ENCODE results near the gene ITGA2B. TPM values are rescaled to one million over a fixed set of nuclear protein-coding genes. Genes with fewer than 3 reads are reported as not detected.

The ITGA2B gene
- total RNA-seq, 2 donors from 2014 or later: 1.8 to 6.8 TPM

GRCh38 chr17:44384281-44384822, 5.1 kb downstream of the ITGA2B start:
- ATAC-seq: no peak
- H3K36me3 Mint-ChIP-seq: no peaks in the 10 kb centered on the region
- no peaks in the 10 kb centered on the region for H3K9me3 Mint-ChIP-seq
- peak overlapping the region; percentile 53 for H3K4me3 Mint-ChIP-seq
- peaks cover 9 to 10% of the 10 kb centered on the region in 2 donors for H3K4me1 Mint-ChIP-seq (ENCODE audit: low read depth in 2 of 2)
- DNase-seq (ENCODE audit: low spot score): no peak
- H3K27me3 Mint-ChIP-seq: peaks cover 6 to 8% of the 10 kb centered on the region in 2 donors
- H3K27ac Mint-ChIP-seq: no peak overlapping the region

DNA sequence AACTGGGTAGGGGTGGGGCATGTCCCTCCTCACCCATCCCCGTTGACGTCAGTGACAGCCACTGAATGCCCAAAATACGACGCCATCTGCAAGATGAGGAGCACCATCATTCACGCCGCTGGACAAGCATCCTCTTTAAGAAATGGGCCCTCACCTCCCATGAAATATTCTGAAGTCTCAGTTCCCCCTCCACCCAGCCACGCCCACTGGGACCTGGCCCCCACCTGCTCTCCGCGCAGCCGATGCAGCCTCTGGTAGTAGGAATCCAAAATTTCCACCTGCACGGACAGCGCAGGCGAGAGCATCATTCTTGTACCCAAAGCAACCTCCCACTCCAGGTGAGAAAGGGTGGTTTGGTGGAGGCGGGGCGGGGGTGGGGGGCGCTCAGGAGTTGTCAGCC, 5.6 kb downstream of the ITGA2B start:
- no peak overlapping the region for H3K27ac Mint-ChIP-seq
- no peaks in the 10 kb centered on the region for H3K36me3 Mint-ChIP-seq
- no peak overlapping the region for H3K4me3 Mint-ChIP-seq

DNA sequence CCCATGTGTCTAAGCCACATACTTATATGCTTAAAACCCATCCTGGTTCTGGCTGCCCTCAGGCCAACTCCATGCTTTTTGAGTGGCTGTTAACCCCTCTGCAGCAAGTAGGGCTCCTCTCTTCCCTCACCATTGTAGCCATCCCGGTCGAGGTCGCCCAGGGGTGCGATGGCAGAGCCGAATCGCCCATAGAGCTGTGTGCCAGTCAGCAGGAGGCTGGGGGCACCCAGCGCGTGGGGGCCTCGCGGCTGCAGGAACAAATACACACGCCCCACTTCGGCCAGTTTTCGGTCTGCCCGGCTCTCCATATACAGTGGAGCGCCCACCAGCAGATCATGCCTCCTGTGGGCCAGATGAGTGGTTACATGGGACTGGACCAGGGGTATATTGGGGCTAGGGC, 6.1 kb downstream of the ITGA2B start:
- no peak overlapping the region for H3K27ac Mint-ChIP-seq
- H3K4me3 Mint-ChIP-seq: no peak overlapping the region
- peaks cover 5 to 8% of the 10 kb centered on the region in 2 donors for H3K27me3 Mint-ChIP-seq
- H3K9me3 Mint-ChIP-seq: no peaks in the 10 kb centered on the region
- peaks cover 6 to 8% of the 10 kb centered on the region in 2 donors for H3K4me1 Mint-ChIP-seq (ENCODE audit: low read depth in 2 of 2)
- DNase-seq (ENCODE audit: low spot score): no peak
- no peak for ATAC-seq
- no peaks in the 10 kb centered on the region for H3K36me3 Mint-ChIP-seq

More for the DNA sequence above, 5.6 kb downstream of the ITGA2B start:
- no peak for DNase-seq (ENCODE audit: low spot score)
- Mint-ChIP-seq H3K4me1 (ENCODE audit: low read depth in 2 of 2) (peaks cover 6 to 8% of the 10 kb centered on the region in 2 donors), H3K9me3 (no peaks in the 10 kb centered on the region), H3K27me3 (peaks cover 5 to 8% of the 10 kb centered on the region in 2 donors)
- ATAC-seq: no peak

DNA sequence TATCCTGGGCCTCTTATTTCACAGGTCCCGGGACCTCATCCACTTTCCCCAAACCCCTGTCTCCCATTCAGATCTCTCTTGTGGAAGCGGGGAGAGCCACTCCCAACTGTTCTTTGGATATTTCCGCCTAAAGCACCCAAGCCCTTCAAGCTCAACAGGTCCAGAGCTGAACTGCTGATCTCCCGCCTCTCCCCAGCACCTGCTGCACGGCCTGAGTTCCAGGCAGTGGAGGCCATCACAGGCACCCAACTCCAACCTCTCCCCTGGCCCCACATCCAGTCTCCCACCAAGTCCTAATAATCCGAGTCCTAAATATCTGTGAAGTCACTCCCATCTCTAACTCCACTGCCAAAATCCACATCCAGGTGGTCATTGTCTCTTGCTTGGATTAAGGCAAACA, 6.5 kb downstream of the ITGA2B start:
- H3K27me3 Mint-ChIP-seq: peaks cover 5 to 8% of the 10 kb centered on the region in 2 donors
- H3K27ac Mint-ChIP-seq: no peak overlapping the region
- DNase-seq (ENCODE audit: low spot score): no peak
- H3K9me3 Mint-ChIP-seq: no peaks in the 10 kb centered on the region
- H3K4me3 Mint-ChIP-seq: no peak overlapping the region
- no peak for ATAC-seq
- no peaks in the 10 kb centered on the region for H3K36me3 Mint-ChIP-seq
- peaks cover 6 to 8% of the 10 kb centered on the region in 2 donors for H3K4me1 Mint-ChIP-seq (ENCODE audit: low read depth in 2 of 2)

GRCh38 chr17:44381810-44382305, 7.6 kb downstream of the ITGA2B start:
- H3K4me3 Mint-ChIP-seq: no peak overlapping the region
- no peaks in the 10 kb centered on the region for H3K36me3 Mint-ChIP-seq
- DNase-seq (ENCODE audit: low spot score) (no peak), ATAC-seq (no peak)
- H3K27ac Mint-ChIP-seq: no peak overlapping the region
- peaks cover 5 to 8% of the 10 kb centered on the region in 2 donors for H3K27me3 Mint-ChIP-seq
- no peaks in the 10 kb centered on the region for H3K9me3 Mint-ChIP-seq
- peaks cover 6 to 8% of the 10 kb centered on the region in 2 donors for H3K4me1 Mint-ChIP-seq (ENCODE audit: low read depth in 2 of 2)

DNA sequence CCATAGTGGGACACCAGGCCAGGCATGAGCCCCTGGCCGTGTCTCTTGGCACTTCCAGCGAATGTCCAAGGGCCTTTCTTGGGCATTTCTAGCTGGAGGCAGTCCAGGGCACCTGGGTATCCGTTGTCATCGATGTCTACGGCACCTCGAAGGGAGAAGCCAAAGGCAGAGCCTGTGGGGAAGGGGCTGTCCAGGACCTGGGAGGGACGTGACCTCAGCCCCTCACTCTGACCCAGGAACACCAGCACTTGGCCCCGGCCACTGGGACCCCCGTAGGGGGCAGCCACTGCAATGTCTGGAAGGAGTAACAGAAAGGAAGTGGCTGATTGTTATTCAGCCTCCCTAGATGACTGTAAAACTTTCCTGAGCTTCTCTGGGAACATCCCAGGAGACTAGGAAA, 8.7 kb downstream of the ITGA2B start:
- Mint-ChIP-seq H3K9me3 (no peaks in the 10 kb centered on the region), H3K36me3 (no peaks in the 10 kb centered on the region), H3K27ac (no peak overlapping the region), H3K4me3 (no peak overlapping the region), H3K4me1 (ENCODE audit: low read depth in 2 of 2) (peaks cover 0 to 2% of the 10 kb centered on the region in 2 donors), H3K27me3 (peaks cover 2 to 8% of the 10 kb centered on the region in 2 donors)
- ATAC-seq (no peak), DNase-seq (ENCODE audit: low spot score) (no peak)

DNA sequence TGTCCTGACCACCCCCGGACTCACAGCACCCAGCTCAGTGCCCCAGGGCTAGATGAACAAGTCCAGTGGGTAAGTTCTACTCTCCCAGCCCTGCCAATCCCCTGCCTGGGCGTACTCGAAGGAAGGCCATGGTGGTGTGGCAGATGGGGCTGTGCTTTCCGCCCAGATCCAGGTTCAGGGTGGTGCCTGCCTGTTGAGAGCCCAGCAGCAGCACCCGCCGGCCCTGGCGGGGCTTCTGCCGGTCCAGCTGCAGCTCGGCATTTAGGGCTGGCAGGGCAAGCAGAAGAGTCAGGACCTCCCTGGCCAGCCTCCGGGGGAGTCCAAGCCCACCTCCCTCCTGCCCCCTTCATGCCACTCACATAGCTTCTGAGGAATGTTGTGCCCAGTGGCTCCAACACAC, 9.6 kb downstream of the ITGA2B start:
- Mint-ChIP-seq H3K4me3 (no peak overlapping the region), H3K27ac (no peak overlapping the region), H3K9me3 (no peaks in the 10 kb centered on the region), H3K4me1 (ENCODE audit: low read depth in 2 of 2) (peaks cover 0 to 2% of the 10 kb centered on the region in 2 donors), H3K36me3 (no peaks in the 10 kb centered on the region), H3K27me3 (peaks cover 2 to 8% of the 10 kb centered on the region in 2 donors)
- no peak for DNase-seq (ENCODE audit: low spot score)
- ATAC-seq: no peak

DNA sequence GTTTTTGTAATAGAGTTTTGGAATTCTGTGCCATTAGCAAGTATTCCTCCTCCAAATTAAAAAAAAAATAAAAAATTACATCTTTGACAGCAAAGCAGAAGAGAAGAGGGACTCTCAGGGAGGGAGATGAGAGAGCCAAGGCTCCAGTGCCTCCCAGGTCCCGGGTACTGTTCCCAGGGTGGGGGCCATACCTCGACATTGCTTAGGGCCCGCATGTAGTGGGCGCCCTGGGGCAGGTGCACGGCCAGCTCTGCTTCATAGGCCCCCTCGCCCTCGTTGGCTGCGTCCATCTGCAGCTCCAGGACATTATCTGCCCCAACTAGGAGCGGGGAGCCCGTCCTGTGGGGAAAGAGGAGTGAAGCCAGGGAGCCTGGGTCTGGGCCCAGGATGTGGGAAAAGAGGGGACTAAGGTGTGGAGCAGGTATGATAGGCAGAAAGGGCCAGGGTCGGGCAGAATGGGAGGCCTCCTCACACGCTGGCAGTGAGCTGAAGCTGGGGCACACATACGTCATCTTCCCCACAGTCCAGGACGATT, 11.2 kb downstream of the ITGA2B start:
- Mint-ChIP-seq H3K36me3 (no peaks in the 10 kb centered on the region), H3K27ac (no peak overlapping the region), H3K4me3 (no peak overlapping the region), H3K4me1 (ENCODE audit: low read depth in 2 of 2) (no peaks in the 10 kb centered on the region), H3K9me3 (no peaks in the 10 kb centered on the region), H3K27me3 (peaks cover 2 to 6% of the 10 kb centered on the region in 2 donors)
- DNase-seq (ENCODE audit: low spot score): no peak
- no peak for ATAC-seq

DNA sequence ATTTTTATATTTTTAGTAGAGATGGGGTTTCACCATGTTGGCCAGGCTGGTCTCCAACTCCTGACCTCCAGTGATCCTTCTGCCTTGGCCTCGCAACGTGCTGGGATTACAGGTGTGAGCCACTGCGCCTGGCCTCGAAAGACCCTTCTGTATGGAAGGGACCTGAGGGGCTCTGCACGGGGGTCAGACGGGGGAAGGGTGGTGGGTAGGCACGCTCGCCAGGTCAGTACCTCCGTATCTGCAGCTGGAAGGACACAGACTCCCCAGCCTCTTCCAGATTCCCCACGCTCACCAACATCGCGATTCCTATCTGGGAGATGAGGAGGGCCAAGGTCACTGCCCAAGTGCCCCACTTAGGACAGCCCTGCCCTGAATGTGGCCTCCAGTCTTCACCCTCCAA, 12.7 kb downstream of the ITGA2B start:
- peaks cover 0 to 3% of the 10 kb centered on the region in 2 donors for H3K27me3 Mint-ChIP-seq
- H3K9me3 Mint-ChIP-seq: no peaks in the 10 kb centered on the region
- no peak overlapping the region for H3K4me3 Mint-ChIP-seq
- DNase-seq (ENCODE audit: low spot score) (no peak), ATAC-seq (no peak)
- no peak overlapping the region for H3K27ac Mint-ChIP-seq
- no peaks in the 10 kb centered on the region for H3K36me3 Mint-ChIP-seq
- H3K4me1 Mint-ChIP-seq (ENCODE audit: low read depth in 2 of 2): no peaks in the 10 kb centered on the region

GRCh38 chr17:44376124-44376523, 13.3 kb downstream of the ITGA2B start:
- Mint-ChIP-seq H3K36me3 (no peaks in the 10 kb centered on the region), H3K9me3 (no peaks in the 10 kb centered on the region), H3K4me3 (no peak overlapping the region), H3K27me3 (peaks cover 0 to 3% of the 10 kb centered on the region in 2 donors), H3K27ac (no peak overlapping the region), H3K4me1 (ENCODE audit: low read depth in 2 of 2) (no peaks in the 10 kb centered on the region)
- DNase-seq (ENCODE audit: low spot score) (no peak), ATAC-seq (no peak)

DNA sequence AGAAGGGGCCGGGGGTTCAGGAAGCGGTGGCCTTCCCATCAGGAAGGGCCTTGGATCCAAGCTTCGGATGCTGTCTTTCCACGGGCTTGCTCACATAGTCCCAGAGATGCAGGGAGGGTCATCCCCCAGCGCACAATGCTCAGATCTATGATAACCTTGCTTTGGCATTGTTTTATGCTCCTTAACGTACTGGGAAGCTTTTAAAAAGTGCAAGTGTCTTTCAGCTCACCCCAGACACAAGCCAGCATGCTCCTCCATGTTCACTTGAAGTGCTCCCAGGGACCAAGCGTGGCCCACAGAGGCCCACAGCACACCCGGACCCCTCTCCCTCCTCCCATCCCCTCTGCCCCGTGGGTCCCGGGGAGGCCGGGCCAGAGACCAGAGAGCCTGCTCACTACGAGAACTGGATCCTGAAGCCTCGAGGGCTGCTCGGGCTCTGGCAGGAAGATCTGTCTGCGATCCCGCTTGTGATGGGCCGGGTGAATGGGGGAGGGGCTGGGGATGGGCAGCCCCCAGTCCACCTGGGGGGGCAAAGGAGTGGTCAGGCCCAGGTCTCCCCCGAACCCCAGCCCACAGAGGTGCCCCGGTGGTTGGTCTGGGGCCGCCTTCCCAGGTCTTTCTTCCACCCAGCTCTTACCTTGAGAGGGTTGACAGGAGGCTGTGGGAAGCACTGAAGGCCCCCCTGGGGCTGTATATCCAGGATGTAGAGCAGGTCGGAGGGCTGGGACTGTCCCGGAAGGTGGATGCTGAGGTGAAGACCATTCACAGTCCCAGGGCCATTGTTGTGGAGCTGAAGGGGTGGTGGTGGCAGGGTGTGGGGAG, 14.0 kb downstream of the ITGA2B start:
- Mint-ChIP-seq H3K4me1 (ENCODE audit: low read depth in 2 of 2) (no peaks in the 10 kb centered on the region), H3K4me3 (no peak overlapping the region), H3K36me3 (no peaks in the 10 kb centered on the region), H3K27ac (no peak overlapping the region), H3K9me3 (no peaks in the 10 kb centered on the region), H3K27me3 (peaks cover 0 to 3% of the 10 kb centered on the region in 2 donors)
- ATAC-seq: no peak
- DNase-seq (ENCODE audit: low spot score): no peak

- no peak overlapping the region for H3K27ac Mint-ChIP-seq
- peaks cover 0 to 2% of the 10 kb centered on the region in 2 donors for H3K4me1 Mint-ChIP-seq (ENCODE audit: low read depth in 2 of 2)
- H3K36me3 Mint-ChIP-seq: no peaks in the 10 kb centered on the region
- ATAC-seq (peak in 1 of 2 donors; percentile 33), DNase-seq (ENCODE audit: low spot score) (no peak)
- H3K9me3 Mint-ChIP-seq: no peaks in the 10 kb centered on the region
- H3K27me3 Mint-ChIP-seq: peaks cover 0 to 5% of the 10 kb centered on the region in 2 donors
- no peak overlapping the region for H3K4me3 Mint-ChIP-seq
Observed at GRCh38 chr17:44374306-44375195, 14.9 kb downstream of the ITGA2B start.

- Mint-ChIP-seq H3K36me3 (no peaks in the 10 kb centered on the region), H3K4me3 (no peak overlapping the region), H3K27ac (no peak overlapping the region), H3K27me3 (peaks cover 6 to 11% of the 10 kb centered on the region in 2 donors), H3K4me1 (ENCODE audit: low read depth in 2 of 2) (peaks cover 0 to 2% of the 10 kb centered on the region in 2 donors), H3K9me3 (no peaks in the 10 kb centered on the region)
- DNase-seq (ENCODE audit: low spot score) (no peak), ATAC-seq (no peak)
Observed at GRCh38 chr17:44372036-44372435, 17.4 kb downstream of the ITGA2B start.

All from natural killer cell treated with Interleukin-12 subunit alpha and Interleukin-12 subunit beta and Interleukin-15 and Interleukin-18, amount 100 ng/mL, for 72 hours (primary cell).